IMR-90 (cell line): Measurements from ENCODE around the gene IFT74. TPM values are rescaled to one million over a fixed set of nuclear protein-coding genes. Genes with fewer than 3 reads are reported as not detected.

ENCODE experiments used
- ATAC-seq: fragments of 200-7000 bp; cut with Tn5 transposase; 2 replicates; pipeline ENCODE4 v1.9.1; 2020; ENCODE audit warnings: low read depth, mild to moderate bottlenecking, moderate library complexity
- BruUV-seq: library from RNA; stranded (reverse); fragments of 400-500 nt; replicated peaks from 2 replicates; lab custom pipeline; 2021; lab: Mats Ljungman, UMichigan
- CTCF ChIA-PET: fragments of 300-600 bp; formaldehyde crosslinking; extraction: SDS; loops from one replicate; lab custom pipeline; 2021; ENCODE audit warnings: antibody characterized with exemption; lab: Yijun Ruan, JAX
- POLR2A ChIA-PET: fragments of 300-600 bp; sonication (Branson Sonifier 250); formaldehyde crosslinking; loops from one replicate; lab custom pipeline; 2022; ENCODE audit warnings: antibody characterized with exemption; ENCODE audit not compliant: unreplicated experiment; lab: Charles Lee
- DNase-seq: peaks from one replicate; pipeline ENCODE4 v3.0.0; 2013
- H2AFZ ChIP-seq: replicated peaks from 2 replicates; pipeline ENCODE3; 2013; ENCODE audit warnings: low read length, mild to moderate bottlenecking; ENCODE audit not compliant: poor library complexity
- H2AK5ac ChIP-seq: 2 replicates; pipeline ENCODE4 v1.6.1; 2013; ENCODE audit warnings: low read depth, low read length, inconsistent platforms
- H2AK9ac ChIP-seq: replicated peaks from 2 replicates; pipeline ENCODE3; 2013; ENCODE audit warnings: mild to moderate bottlenecking, low read depth, low read length, moderate library complexity; ENCODE audit not compliant: poor library complexity
- H2BK120ac ChIP-seq: 2 replicates; pipeline ENCODE4 v1.6.1; 2013; ENCODE audit warnings: low read depth, low read length, inconsistent platforms
- H2BK15ac ChIP-seq: 3 replicates; pipeline ENCODE4 v1.6.1; 2013; ENCODE audit warnings: low read depth, low read length, inconsistent platforms
- H2BK20ac ChIP-seq: 2 replicates; pipeline ENCODE4 v1.6.1; 2013; ENCODE audit warnings: low read depth, mild to moderate bottlenecking, inconsistent platforms, low read length, moderate library complexity
- H2BK5ac ChIP-seq: 2 replicates; pipeline ENCODE4 v1.6.1; 2013; ENCODE audit warnings: mild to moderate bottlenecking, low read depth, low read length, inconsistent platforms; ENCODE audit not compliant: poor library complexity, severe bottlenecking
- H3K14ac ChIP-seq: replicated peaks from 2 replicates; pipeline ENCODE4 v1.6.1; 2013; ENCODE audit warnings: low read depth, low read length, inconsistent platforms
- H3K18ac ChIP-seq: 2 replicates; pipeline ENCODE4 v1.6.1; 2013; ENCODE audit warnings: low read depth, low read length, control low read depth
- H3K23ac ChIP-seq: 2 replicates; pipeline ENCODE4 v1.6.1; 2013; ENCODE audit warnings: low read depth, low read length, inconsistent platforms
- H3K27ac ChIP-seq: 2 replicates; pipeline ENCODE4 v1.5.1; 2013; ENCODE audit warnings: mild to moderate bottlenecking, control low read depth, low read length; ENCODE audit not compliant: insufficient read depth
- H3K27me3 ChIP-seq: 2 replicates; pipeline ENCODE4 v1.6.1; 2013; ENCODE audit warnings: low read length; ENCODE audit not compliant: control insufficient read depth, insufficient read depth
- H3K36me3 ChIP-seq: 2 replicates; pipeline ENCODE4 v1.6.1; 2013; ENCODE audit warnings: low read length, mixed read lengths; ENCODE audit not compliant: control insufficient read depth, insufficient read depth
- H3K4ac ChIP-seq: 2 replicates; pipeline ENCODE4 v1.6.1; 2013; ENCODE audit warnings: low read depth, low read length, inconsistent platforms
- H3K4me1 ChIP-seq: 2 replicates; pipeline ENCODE4 v1.6.1; 2013; ENCODE audit warnings: low read length, mixed read lengths; ENCODE audit not compliant: control insufficient read depth, insufficient read depth
- H3K4me2 ChIP-seq: 2 replicates; pipeline ENCODE4 v1.6.1; 2013; ENCODE audit warnings: low read depth, mild to moderate bottlenecking, control low read depth, low read length, moderate library complexity
- H3K4me3 ChIP-seq: 2 replicates; pipeline ENCODE4 v1.5.1; 2013; ENCODE audit warnings: low read depth, mild to moderate bottlenecking, control low read depth, low read length, moderate library complexity; ENCODE audit not compliant: insufficient read depth
- H3K56ac ChIP-seq: 2 replicates; pipeline ENCODE4 v1.6.1; 2013; ENCODE audit warnings: low read length, inconsistent platforms; ENCODE audit not compliant: insufficient read depth; ENCODE audit errors: extremely low read depth
- H3K79me1 ChIP-seq, 2 experiments: 2 replicates each; pipeline ENCODE4 v1.6.1; 2013; ENCODE audit warnings: low read length in 2 of 2, inconsistent platforms in 1 of 2, low read depth in 1 of 2
- H3K9ac ChIP-seq: 2 replicates; pipeline ENCODE4 v1.6.1; 2013; ENCODE audit warnings: low read depth, low read length, control low read depth
- H3K9me1 ChIP-seq: 2 replicates; pipeline ENCODE4 v1.6.1; 2013; ENCODE audit warnings: low read length, inconsistent platforms; ENCODE audit not compliant: insufficient read depth
- H3K9me3 ChIP-seq: 2 replicates; pipeline ENCODE4 v1.6.1; 2013; ENCODE audit warnings: low read length; ENCODE audit not compliant: control insufficient read depth, insufficient read depth
- H4K20me1 ChIP-seq: 2 replicates; pipeline ENCODE4 v1.6.1; 2013; ENCODE audit warnings: low read length, inconsistent platforms; ENCODE audit not compliant: insufficient read depth
- H4K5ac ChIP-seq: 2 replicates; pipeline ENCODE4 v1.6.1; 2013; ENCODE audit warnings: mild to moderate bottlenecking, low read depth, low read length, control low read depth
- H4K8ac ChIP-seq, 2 experiments: 2 replicates each; pipeline ENCODE4 v1.6.1; 2013; ENCODE audit warnings: low read depth in 2 of 2, low read length in 2 of 2, control low read depth in 1 of 2, inconsistent platforms in 1 of 2
- H4K91ac ChIP-seq: 2 replicates; pipeline ENCODE4 v1.6.1; 2013; ENCODE audit warnings: low read depth, low read length, inconsistent platforms; ENCODE audit not compliant: insufficient read depth
- BHLHE40 ChIP-seq: fragments of 150-350 bp; IDR thresholded peaks from 2 replicates; pipeline ENCODE4 v1.6.1; 2016; ENCODE audit warnings: mild to moderate bottlenecking, low read depth, low read length
- CEBPB ChIP-seq: IDR thresholded peaks from 2 replicates; pipeline ENCODE4 v1.6.1; 2012; ENCODE audit warnings: low read depth, low read length, improper control_type of control experiment
- CHD1 ChIP-seq: IDR thresholded peaks from 2 replicates; pipeline ENCODE4 v1.6.1; 2012; ENCODE audit warnings: low read depth, low read length, improper control_type of control experiment
- ELK1 ChIP-seq: fragments of 150-350 bp; IDR thresholded peaks from 2 replicates; pipeline ENCODE4 v1.6.1; 2016; ENCODE audit warnings: low read depth, mild to moderate bottlenecking, low read length, moderate library complexity, borderline replicate concordance
- FOS ChIP-seq: fragments of 150-350 bp; IDR thresholded peaks from 2 replicates; pipeline ENCODE4 v1.6.1; 2016; ENCODE audit warnings: low read depth, low read length
- MAFK ChIP-seq: IDR thresholded peaks from 2 replicates; pipeline ENCODE4 v1.6.1; 2012; ENCODE audit warnings: low read depth, low read length, improper control_type of control experiment
- MAZ ChIP-seq: IDR thresholded peaks from 2 replicates; pipeline ENCODE4 v1.6.1; 2012; ENCODE audit warnings: low read depth, mild to moderate bottlenecking, low read length, improper control_type of control experiment, moderate library complexity, borderline replicate concordance
- MXI1 ChIP-seq: IDR thresholded peaks from 2 replicates; pipeline ENCODE4 v1.6.1; 2012; ENCODE audit warnings: low read depth, mild to moderate bottlenecking, low read length, moderate library complexity, borderline replicate concordance
- NFE2L2 ChIP-seq: fragments of 150-350 bp; IDR thresholded peaks from 2 replicates; pipeline ENCODE4 v1.6.1; 2016; ENCODE audit warnings: low read depth, mild to moderate bottlenecking, low read length
- POLR2A ChIP-seq: IDR thresholded peaks from 2 replicates; pipeline ENCODE4 v1.6.1; 2012; ENCODE audit warnings: mild to moderate bottlenecking, low read depth, low read length
- RAD21 ChIP-seq: IDR thresholded peaks from 2 replicates; pipeline ENCODE4 v1.6.1; 2012; ENCODE audit warnings: low read length, improper control_type of control experiment
- RCOR1 ChIP-seq: IDR thresholded peaks from 2 replicates; pipeline ENCODE4 v1.6.1; 2012; ENCODE audit warnings: mild to moderate bottlenecking, low read length, improper control_type of control experiment; ENCODE audit not compliant: insufficient replicate concordance
- RFX5 ChIP-seq: IDR thresholded peaks from 2 replicates; pipeline ENCODE4 v1.8.0; 2012; ENCODE audit warnings: low read depth, mild to moderate bottlenecking, low read length, moderate library complexity
- SMC3 ChIP-seq: fragments of 150-350 bp; IDR thresholded peaks from 2 replicates; pipeline ENCODE4 v1.6.1; 2016; ENCODE audit warnings: low read depth, mild to moderate bottlenecking, antibody characterized with exemption, low read length, moderate library complexity
- USF2 ChIP-seq: fragments of 150-350 bp; IDR thresholded peaks from 2 replicates; pipeline ENCODE4 v1.6.1; 2017; ENCODE audit warnings: mild to moderate bottlenecking, antibody characterized with exemption, low read length, low read depth
- WGBS, 2 experiments: methylation state at CpG; one replicate each; pipeline versions ENCODE4 v1.1.5 to v1.1.7; 2013; ENCODE audit warnings: missing lambda C conversion rate in 2 of 2; ENCODE audit not compliant: insufficient read length in 1 of 2; ENCODE audit errors: extremely low coverage in 2 of 2; 5-methylcytosine and 5-hydroxymethylcytosine counted together
- dilution Hi-C: fragments of 300-500 bp; cut with HindIII; formaldehyde crosslinking; loops from one replicate; pipeline ENCODE4 v1.14.3; 2018; ENCODE audit warnings: low sequenced_read_pairs; ENCODE audit not compliant: unreplicated experiment
- in situ Hi-C: fragments of 300-500 bp; cut with MboI; formaldehyde crosslinking; loops from 3 replicates; pipeline ENCODE4 v1.14.3; 2019; ENCODE audit warnings: low sequenced_read_pairs, inconsistent platforms, mixed read lengths
- intact Hi-C: fragments of 100-400 bp; cut with micrococcal nuclease; formaldehyde crosslinking; loops from 2 replicates; pipeline ENCODE4 v1.10.0; 2022
- polyA plus RNA-seq, 3 experiments: library from polyadenylated mRNA; depleted of rRNA; stranded (reverse); fragments of >200 nt; gene quantifications; 2 replicates each; pipeline ENCODE4 v1.2.3, GENCODE V29; 2012; ENCODE audit warnings: low replicate concordance in 1 of 3
- total RNA-seq: library from RNA; depleted of rRNA; stranded (reverse); fragments of >200 nt; gene quantifications from 2 replicates; pipeline ENCODE4 v1.2.3, GENCODE V29; 2012
- TF ChIP-seq, protein P1 (sequence below): conservative IDR thresholded peaks from 2 replicates; pipeline ENCODE4 v1.5.1; 2012; ENCODE audit warnings: mild to moderate bottlenecking, low read depth, low read length, improper control_type of control experiment

Gene IFT74
- total and polyA plus RNA-seq, 2 of the 4 experiments (the other 2 are of a cell fraction): 4.6 to 12.2 TPM

DNA sequence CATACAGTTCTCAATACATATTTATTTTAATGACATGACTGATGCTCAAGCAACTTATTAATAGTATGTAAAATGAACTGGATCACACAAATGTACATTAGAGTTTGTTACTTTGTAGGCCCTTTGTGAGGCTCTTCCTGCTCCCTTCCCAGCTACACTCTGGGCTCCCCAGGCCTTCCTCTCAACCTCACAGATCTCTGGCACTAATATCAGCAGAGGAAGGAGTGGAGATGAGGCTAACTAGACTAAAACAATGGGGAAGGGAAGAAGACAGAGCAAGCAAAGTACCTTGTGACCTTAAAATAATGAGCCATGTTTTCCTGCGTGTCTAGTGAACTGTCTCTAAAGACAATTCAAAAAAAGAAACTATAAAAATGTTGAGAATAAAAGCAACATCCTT lies 122.5 kb downstream of the IFT74 start:
- Histone ChIP-seq H3K9ac (0 out of 2 replicates have a peak overlapping the region, but pooled peaks have one; percentile 1), H2BK20ac (peak overlapping the region; percentile 61; the same call in 1 of the 2 replicates), H3K36me3 (no peaks in the 10 kb centered on the region), H3K79me1 (no peaks in the 10 kb centered on the region), H3K4me3 (no peak overlapping the region), H3K9me3 (no peaks in the 10 kb centered on the region), H3K27ac (no peak overlapping the region), H4K8ac (peak overlapping the region; percentile 27 to 77; a peak in 2 of 4 replicates), H3K14ac (no peak overlapping the region), H3K27me3 (no peaks in the 10 kb centered on the region), H2BK120ac (peak overlapping the region; percentile 35), H4K5ac (peak overlapping the region; percentile 7), H3K18ac (peak overlapping the region; percentile 33), H3K9me1 (no peaks in the 10 kb centered on the region), H2BK5ac (no peak overlapping the region), H3K4me1 (peaks cover 4% of the 10 kb centered on the region), H4K91ac (peak overlapping the region; percentile 50), H2AK5ac (no peak overlapping the region), H2AK9ac (no peak overlapping the region), H3K23ac (no peak overlapping the region), H4K20me1 (no peaks in the 10 kb centered on the region), H3K4ac (peak overlapping the region; percentile 2; the same call in 1 of the 2 replicates), H3K4me2 (no peak overlapping the region), H3K56ac (no peak overlapping the region), H2AFZ (no peak overlapping the region), H2BK15ac (peak overlapping the region; percentile 42; the same call in 1 of the 3 replicates)
- TF ChIP-seq CEBPB (no peak), RAD21 (no peak), CHD1 (no peak), MAZ (no peak), MAFK (no peak), SMC3 (no peak), RFX5 (no peak), POLR2A (no peak), USF2 (no peak), RCOR1 (no peak), ELK1 (no peak), BHLHE40 (no peak), FOS (no peak), NFE2L2 (no peak), MXI1 (no peak)
- TF ChIP-seq, protein P1, sequence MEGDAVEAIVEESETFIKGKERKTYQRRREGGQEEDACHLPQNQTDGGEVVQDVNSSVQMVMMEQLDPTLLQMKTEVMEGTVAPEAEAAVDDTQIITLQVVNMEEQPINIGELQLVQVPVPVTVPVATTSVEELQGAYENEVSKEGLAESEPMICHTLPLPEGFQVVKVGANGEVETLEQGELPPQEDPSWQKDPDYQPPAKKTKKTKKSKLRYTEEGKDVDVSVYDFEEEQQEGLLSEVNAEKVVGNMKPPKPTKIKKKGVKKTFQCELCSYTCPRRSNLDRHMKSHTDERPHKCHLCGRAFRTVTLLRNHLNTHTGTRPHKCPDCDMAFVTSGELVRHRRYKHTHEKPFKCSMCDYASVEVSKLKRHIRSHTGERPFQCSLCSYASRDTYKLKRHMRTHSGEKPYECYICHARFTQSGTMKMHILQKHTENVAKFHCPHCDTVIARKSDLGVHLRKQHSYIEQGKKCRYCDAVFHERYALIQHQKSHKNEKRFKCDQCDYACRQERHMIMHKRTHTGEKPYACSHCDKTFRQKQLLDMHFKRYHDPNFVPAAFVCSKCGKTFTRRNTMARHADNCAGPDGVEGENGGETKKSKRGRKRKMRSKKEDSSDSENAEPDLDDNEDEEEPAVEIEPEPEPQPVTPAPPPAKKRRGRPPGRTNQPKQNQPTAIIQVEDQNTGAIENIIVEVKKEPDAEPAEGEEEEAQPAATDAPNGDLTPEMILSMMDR: no peak
- BruUV-seq: no TSS peak
- in situ Hi-C loops (no loop called here), dilution Hi-C loops (no loop called here), intact Hi-C loops (no loop called here)
- DNase-seq (no peak), ATAC-seq (no peak)
- ChIA-PET POLR2A (no interaction called here), CTCF (no interaction called here)
- WGBS, 2 experiments: no CpG with 5 or more reads among the region's 1 CpG
